ENCODE data around the gene GRIFIN. TPM values are rescaled to one million over a fixed set of nuclear protein-coding genes. Genes with fewer than 3 reads are reported as not detected.

Gene GRIFIN
- total RNA-seq, 1 donor from 2014 or later: not detected

- H3K4me3 ChIP-seq: no peak overlapping the region
- no peak for DNase-seq
- intact Hi-C loops (cut with micrococcal nuclease): no loop called here
- peaks cover 53% of the 10 kb centered on the region for H3K4me1 ChIP-seq
- H3K27ac ChIP-seq (replicated peaks): peak overlapping the region; percentile 72
- no peaks in the 10 kb centered on the region for H3K36me3 ChIP-seq
- no peaks in the 10 kb centered on the region for H3K9me3 ChIP-seq (replicated peaks)
- H3K27me3 ChIP-seq (ENCODE audit: low read depth): no peaks in the 10 kb centered on the region
- no peak for TF ChIP-seq CTCF (IDR thresholded peaks at IDR 0.05; ENCODE audit: borderline replicate concordance)
These were observed 31.2 kb upstream of the GRIFIN start for GRCh38 chr7:2507208-2507916.

- no peak for TF ChIP-seq CTCF (IDR thresholded peaks at IDR 0.05; ENCODE audit: borderline replicate concordance)
- no peak overlapping the region for H3K27ac ChIP-seq (replicated peaks)
- DNase-seq: no peak
- H3K27me3 ChIP-seq (ENCODE audit: low read depth): no peaks in the 10 kb centered on the region
- no peak overlapping the region for H3K4me3 ChIP-seq
- H3K9me3 ChIP-seq (replicated peaks): no peaks in the 10 kb centered on the region
- H3K36me3 ChIP-seq: no peaks in the 10 kb centered on the region
- intact Hi-C loops (cut with micrococcal nuclease): no loop called here
- peaks cover 33% of the 10 kb centered on the region for H3K4me1 ChIP-seq
These were observed 29.2 kb upstream of the GRIFIN start for GRCh38 chr7:2505401-2505800.

DNA sequence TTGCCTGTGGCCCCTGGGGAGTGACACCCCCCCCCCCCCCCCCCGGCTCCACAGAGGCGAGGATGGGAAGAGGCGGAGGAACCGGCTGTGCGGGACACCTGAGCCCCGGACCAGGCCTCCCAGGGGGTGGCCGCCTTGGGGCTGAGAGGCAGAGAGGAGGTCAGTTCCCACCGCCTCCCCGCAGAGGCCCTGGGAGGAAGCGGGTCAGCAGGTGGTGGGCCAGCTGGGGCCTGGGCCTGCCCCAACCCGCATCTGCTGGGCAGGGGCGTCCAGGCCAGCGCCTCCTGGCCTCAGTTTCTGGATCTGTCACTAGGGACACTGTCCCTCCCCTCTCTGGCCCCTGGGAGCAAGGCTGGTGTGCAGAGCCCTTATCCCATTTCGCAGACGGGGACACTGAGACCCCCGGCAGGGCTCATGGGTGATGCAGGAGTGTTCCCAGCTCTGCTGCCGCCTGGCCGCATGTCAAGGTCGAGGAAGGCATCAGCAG is 28.7 kb upstream of the GRIFIN start:
- Histone ChIP-seq H3K9me3 (replicated peaks) (no peaks in the 10 kb centered on the region), H3K27ac (replicated peaks) (no peak overlapping the region), H3K27me3 (ENCODE audit: low read depth) (no peaks in the 10 kb centered on the region), H3K4me3 (no peak overlapping the region), H3K4me1 (peaks cover 28% of the 10 kb centered on the region), H3K36me3 (no peaks in the 10 kb centered on the region)
- intact Hi-C loops (cut with micrococcal nuclease): no loop called here
- no peak for DNase-seq
- TF ChIP-seq CTCF (IDR thresholded peaks at IDR 0.05; ENCODE audit: borderline replicate concordance): no peak

DNA sequence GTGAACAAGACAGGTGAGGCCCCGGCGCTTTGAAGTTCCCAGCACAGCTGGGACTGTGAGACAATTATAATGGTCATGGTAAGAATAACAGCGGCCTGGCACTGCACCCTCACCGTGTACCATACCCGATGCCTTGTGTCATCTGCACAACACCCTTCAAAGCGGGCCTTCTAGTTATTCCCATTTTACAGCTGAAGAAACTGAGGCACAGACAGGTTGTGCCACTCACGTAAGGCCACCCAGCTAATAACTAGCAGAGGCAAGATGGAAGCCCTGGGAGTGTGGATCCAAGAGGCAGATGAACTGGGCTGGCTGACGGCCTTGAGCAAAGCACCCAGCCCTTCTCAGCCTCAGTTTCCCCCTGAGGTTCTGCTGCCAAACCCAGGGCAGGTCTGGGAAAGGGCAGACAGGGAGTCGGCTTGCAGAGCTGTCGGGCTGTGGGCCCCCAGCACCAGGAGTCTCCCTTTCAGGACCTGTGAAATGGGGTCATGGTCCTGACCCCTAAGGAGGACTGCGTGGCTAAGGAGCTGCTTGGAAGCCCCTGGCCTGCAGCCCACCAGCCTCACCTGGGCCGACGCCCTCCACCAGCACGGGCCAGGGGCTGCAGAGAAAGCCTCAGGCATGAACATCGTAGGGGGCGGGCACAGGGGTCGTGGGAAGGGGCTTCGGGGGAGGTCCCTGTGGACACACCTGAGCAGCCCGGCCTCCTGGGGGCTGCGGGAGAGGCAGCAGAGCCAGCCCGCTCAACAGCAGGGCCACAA is 28.1 kb upstream of the GRIFIN start:
- H3K4me1 ChIP-seq: peaks cover 22% of the 10 kb centered on the region
- DNase-seq: no peak
- intact Hi-C loops (cut with micrococcal nuclease): no loop called here
- no peaks in the 10 kb centered on the region for H3K9me3 ChIP-seq (replicated peaks)
- no peak overlapping the region for H3K27ac ChIP-seq (replicated peaks)
- H3K4me3 ChIP-seq: no peak overlapping the region
- H3K27me3 ChIP-seq (ENCODE audit: low read depth): no peaks in the 10 kb centered on the region
- H3K36me3 ChIP-seq: no peaks in the 10 kb centered on the region
- no peak for TF ChIP-seq CTCF (IDR thresholded peaks at IDR 0.05; ENCODE audit: borderline replicate concordance)

GRCh38 chr7:2503056-2503941 is 27.1 kb upstream of the GRIFIN start:
- no peak for TF ChIP-seq CTCF (IDR thresholded peaks at IDR 0.05; ENCODE audit: borderline replicate concordance)
- DNase-seq: no peak
- H3K27me3 ChIP-seq (ENCODE audit: low read depth): peaks cover 4% of the 10 kb centered on the region

More at GRCh38 chr7:2503056-2503941, 27.1 kb upstream of the GRIFIN start:
- H3K36me3 ChIP-seq: no peaks in the 10 kb centered on the region
- intact Hi-C loops (cut with micrococcal nuclease): no loop called here
- H3K4me3 ChIP-seq: no peak overlapping the region
- peaks cover 12% of the 10 kb centered on the region for H3K4me1 ChIP-seq
- no peaks in the 10 kb centered on the region for H3K9me3 ChIP-seq (replicated peaks)
- no peak overlapping the region for H3K27ac ChIP-seq (replicated peaks)

Measured in left ventricle myocardium inferior (tissue), 1 donor.